WTC11 (cell line): ENCODE measurements around the gene CTNND2.

Experiments
- CBFB ChIP-seq: sonication (generic); formaldehyde crosslinking; IDR thresholded peaks from 2 replicates; pipeline ENCODE4 v1.8.1; 2022; ENCODE audit warnings: mild to moderate bottlenecking, low read depth, missing genetic modification reagents
- NFYB ChIP-seq: sonication (generic); formaldehyde crosslinking; conservative IDR thresholded peaks from 2 replicates; pipeline ENCODE4 v1.8.0; 2022; ENCODE audit warnings: low read depth, missing genetic modification reagents
- NR2C2 ChIP-seq: sonication (generic); formaldehyde crosslinking; IDR thresholded peaks from 2 replicates; pipeline ENCODE4 v1.8.0; 2022; ENCODE audit warnings: mild to moderate bottlenecking, missing genetic modification reagents
- RELA ChIP-seq: sonication (generic); formaldehyde crosslinking; IDR thresholded peaks from 2 replicates; pipeline ENCODE4 v1.8.1; 2022; ENCODE audit warnings: missing genetic modification reagents, mild to moderate bottlenecking, borderline replicate concordance
- TP53 ChIP-seq: sonication (generic); formaldehyde crosslinking; IDR thresholded peaks from 2 replicates; pipeline ENCODE4 v1.8.1; 2023; ENCODE audit warnings: mild to moderate bottlenecking, missing genetic modification reagents
- ZNF121 ChIP-seq: sonication (generic); formaldehyde crosslinking; IDR thresholded peaks from 2 replicates; pipeline ENCODE4 v1.8.0; 2023; ENCODE audit warnings: missing genetic modification reagents

- no peak for TF ChIP-seq CBFB (CRISPR knock-in tag)
- TF ChIP-seq RELA (CRISPR knock-in tag) = no peak
- TF ChIP-seq NR2C2 (CRISPR knock-in tag) = no peak
- TF ChIP-seq TP53 (CRISPR knock-in tag) = no peak
- no peak for TF ChIP-seq NFYB (CRISPR knock-in tag)
- TF ChIP-seq ZNF121 (CRISPR knock-in tag) = no peak
Observed at GRCh38 chr5:11355491-11355890, 548.8 kb downstream of the CTNND2 start.
